ENCODE data around the gene TMEM108.

The TMEM108 gene

GRCh38 chr3:133192363-133192945 lies 154.3 kb downstream of the TMEM108 start:
- Histone ChIP-seq H3K27me3 (replicated peaks; ENCODE audit: control insufficient read depth, insufficient read depth, low read length) (peaks cover 5% of the 10 kb centered on the region), H3K9ac (ENCODE audit: low read length) (no peak overlapping the region), H3K4me1 (ENCODE audit: control insufficient read depth, insufficient read depth, low read length) (no peaks in the 10 kb centered on the region), H3K36me3 (ENCODE audit: control insufficient read depth, insufficient read depth, low read length, severe bottlenecking) (no peaks in the 10 kb centered on the region), H3K4me3 (ENCODE audit: low read length) (no peak overlapping the region), H3K9me3 (ENCODE audit: control insufficient read depth, low read length) (no peaks in the 10 kb centered on the region)
- DNase-seq (ENCODE audit: low read depth): no peak

- Histone ChIP-seq H3K9me3 (ENCODE audit: control insufficient read depth, low read length) (no peaks in the 10 kb centered on the region), H3K9ac (ENCODE audit: low read length) (no peak overlapping the region), H3K36me3 (ENCODE audit: control insufficient read depth, insufficient read depth, low read length, severe bottlenecking) (no peaks in the 10 kb centered on the region), H3K27me3 (replicated peaks; ENCODE audit: control insufficient read depth, insufficient read depth, low read length) (peaks cover 5% of the 10 kb centered on the region), H3K4me3 (ENCODE audit: low read length) (no peak overlapping the region), H3K4me1 (ENCODE audit: control insufficient read depth, insufficient read depth, low read length) (no peaks in the 10 kb centered on the region)
- DNase-seq (ENCODE audit: low read depth): no peak
Measured at GRCh38 chr3:133192967-133193366, 154.8 kb downstream of the TMEM108 start.

- Histone ChIP-seq H3K4me1 (ENCODE audit: control insufficient read depth, insufficient read depth, low read length) (no peaks in the 10 kb centered on the region), H3K9ac (ENCODE audit: low read length) (no peak overlapping the region), H3K27me3 (replicated peaks; ENCODE audit: control insufficient read depth, insufficient read depth, low read length) (peaks cover 5% of the 10 kb centered on the region), H3K4me3 (ENCODE audit: low read length) (no peak overlapping the region), H3K36me3 (ENCODE audit: control insufficient read depth, insufficient read depth, low read length, severe bottlenecking) (no peaks in the 10 kb centered on the region), H3K9me3 (ENCODE audit: control insufficient read depth, low read length) (peaks cover 5% of the 10 kb centered on the region)
- no peak for DNase-seq (ENCODE audit: low read depth)
Measured at GRCh38 chr3:133196527-133196926, 158.3 kb downstream of the TMEM108 start.

- peaks cover 5% of the 10 kb centered on the region for H3K9me3 ChIP-seq (ENCODE audit: control insufficient read depth, low read length)
Measured at GRCh38 chr3:133197619-133198018, 159.4 kb downstream of the TMEM108 start.

GRCh38 chr3:133206921-133207320 lies 168.7 kb downstream of the TMEM108 start:
- DNase-seq (ENCODE audit: low read depth): no peak
- Histone ChIP-seq H3K9ac (ENCODE audit: low read length) (no peak overlapping the region), H3K4me1 (ENCODE audit: control insufficient read depth, insufficient read depth, low read length) (peaks cover 4% of the 10 kb centered on the region), H3K36me3 (ENCODE audit: control insufficient read depth, insufficient read depth, low read length, severe bottlenecking) (no peaks in the 10 kb centered on the region), H3K4me3 (ENCODE audit: low read length) (no peak overlapping the region), H3K27me3 (replicated peaks; ENCODE audit: control insufficient read depth, insufficient read depth, low read length) (peaks cover 2% of the 10 kb centered on the region), H3K9me3 (ENCODE audit: control insufficient read depth, low read length) (no peaks in the 10 kb centered on the region)

More at GRCh38 chr3:133197619-133198018, 159.4 kb downstream of the TMEM108 start:
- DNase-seq (ENCODE audit: low read depth): no peak
- no peaks in the 10 kb centered on the region for H3K4me1 ChIP-seq (ENCODE audit: control insufficient read depth, insufficient read depth, low read length)
- H3K36me3 ChIP-seq (ENCODE audit: control insufficient read depth, insufficient read depth, low read length, severe bottlenecking): no peaks in the 10 kb centered on the region
- H3K27me3 ChIP-seq (replicated peaks; ENCODE audit: control insufficient read depth, insufficient read depth, low read length): no peaks in the 10 kb centered on the region
- H3K9ac ChIP-seq (ENCODE audit: low read length): no peak overlapping the region
- H3K4me3 ChIP-seq (ENCODE audit: low read length): no peak overlapping the region

GRCh38 chr3:133208184-133208583 lies 170.0 kb downstream of the TMEM108 start:
- DNase-seq (ENCODE audit: low read depth): no peak
- Histone ChIP-seq H3K4me3 (ENCODE audit: low read length) (no peak overlapping the region), H3K4me1 (ENCODE audit: control insufficient read depth, insufficient read depth, low read length) (peaks cover 4% of the 10 kb centered on the region), H3K9ac (ENCODE audit: low read length) (no peak overlapping the region), H3K36me3 (ENCODE audit: control insufficient read depth, insufficient read depth, low read length, severe bottlenecking) (no peaks in the 10 kb centered on the region), H3K9me3 (ENCODE audit: control insufficient read depth, low read length) (no peaks in the 10 kb centered on the region), H3K27me3 (replicated peaks; ENCODE audit: control insufficient read depth, insufficient read depth, low read length) (peaks cover 2% of the 10 kb centered on the region)

GRCh38 chr3:133209871-133210550 lies 171.8 kb downstream of the TMEM108 start:
- Histone ChIP-seq H3K27me3 (replicated peaks; ENCODE audit: control insufficient read depth, insufficient read depth, low read length) (peaks cover 2% of the 10 kb centered on the region), H3K4me1 (ENCODE audit: control insufficient read depth, insufficient read depth, low read length) (peaks cover 4% of the 10 kb centered on the region), H3K4me3 (ENCODE audit: low read length) (no peak overlapping the region), H3K36me3 (ENCODE audit: control insufficient read depth, insufficient read depth, low read length, severe bottlenecking) (no peaks in the 10 kb centered on the region), H3K9me3 (ENCODE audit: control insufficient read depth, low read length) (no peaks in the 10 kb centered on the region), H3K9ac (ENCODE audit: low read length) (no peak overlapping the region)
- peak; percentile 5 for DNase-seq (ENCODE audit: low read depth)

GRCh38 chr3:133210656-133211055 lies 172.5 kb downstream of the TMEM108 start:
- H3K9ac ChIP-seq (ENCODE audit: low read length): no peak overlapping the region
- H3K4me1 ChIP-seq (ENCODE audit: control insufficient read depth, insufficient read depth, low read length): peaks cover 4% of the 10 kb centered on the region
- H3K9me3 ChIP-seq (ENCODE audit: control insufficient read depth, low read length): no peaks in the 10 kb centered on the region
- peaks cover 2% of the 10 kb centered on the region for H3K27me3 ChIP-seq (replicated peaks; ENCODE audit: control insufficient read depth, insufficient read depth, low read length)
- no peak overlapping the region for H3K4me3 ChIP-seq (ENCODE audit: low read length)
- DNase-seq (ENCODE audit: low read depth): no peak
- no peaks in the 10 kb centered on the region for H3K36me3 ChIP-seq (ENCODE audit: control insufficient read depth, insufficient read depth, low read length, severe bottlenecking)

GRCh38 chr3:133211449-133211848 lies 173.3 kb downstream of the TMEM108 start:
- no peak for DNase-seq (ENCODE audit: low read depth)
- no peaks in the 10 kb centered on the region for H3K36me3 ChIP-seq (ENCODE audit: control insufficient read depth, insufficient read depth, low read length, severe bottlenecking)
- no peaks in the 10 kb centered on the region for H3K9me3 ChIP-seq (ENCODE audit: control insufficient read depth, low read length)
- H3K27me3 ChIP-seq (replicated peaks; ENCODE audit: control insufficient read depth, insufficient read depth, low read length): peaks cover 2% of the 10 kb centered on the region
- H3K4me3 ChIP-seq (ENCODE audit: low read length): no peak overlapping the region
- no peak overlapping the region for H3K9ac ChIP-seq (ENCODE audit: low read length)
- H3K4me1 ChIP-seq (ENCODE audit: control insufficient read depth, insufficient read depth, low read length): peaks cover 4% of the 10 kb centered on the region

GRCh38 chr3:133211856-133212255 lies 173.7 kb downstream of the TMEM108 start:
- no peaks in the 10 kb centered on the region for H3K36me3 ChIP-seq (ENCODE audit: control insufficient read depth, insufficient read depth, low read length, severe bottlenecking)
- H3K27me3 ChIP-seq (replicated peaks; ENCODE audit: control insufficient read depth, insufficient read depth, low read length): peaks cover 2% of the 10 kb centered on the region
- peaks cover 1% of the 10 kb centered on the region for H3K9me3 ChIP-seq (ENCODE audit: control insufficient read depth, low read length)
- no peak overlapping the region for H3K4me3 ChIP-seq (ENCODE audit: low read length)
- peaks cover 4% of the 10 kb centered on the region for H3K4me1 ChIP-seq (ENCODE audit: control insufficient read depth, insufficient read depth, low read length)
- H3K9ac ChIP-seq (ENCODE audit: low read length): no peak overlapping the region
- no peak for DNase-seq (ENCODE audit: low read depth)

GRCh38 chr3:133213937-133214336 lies 175.7 kb downstream of the TMEM108 start:
- H3K36me3 ChIP-seq (ENCODE audit: control insufficient read depth, insufficient read depth, low read length, severe bottlenecking): no peaks in the 10 kb centered on the region
- no peak overlapping the region for H3K9ac ChIP-seq (ENCODE audit: low read length)
- no peak overlapping the region for H3K4me3 ChIP-seq (ENCODE audit: low read length)
- H3K4me1 ChIP-seq (ENCODE audit: control insufficient read depth, insufficient read depth, low read length): peaks cover 4% of the 10 kb centered on the region
- peaks cover 14% of the 10 kb centered on the region for H3K9me3 ChIP-seq (ENCODE audit: control insufficient read depth, low read length)
- no peak for DNase-seq (ENCODE audit: low read depth)
- no peaks in the 10 kb centered on the region for H3K27me3 ChIP-seq (replicated peaks; ENCODE audit: control insufficient read depth, insufficient read depth, low read length)

Measured in adipocyte (in vitro differentiated cells).